DMS 273 (cell line): ENCODE data around the gene ABRACL.
"Not testable (repeated sequence)": the region's sequence is repeated elsewhere in the genome, so short reads cannot be mapped to it uniquely, and the experiment has no call there.

Experiments used
- DNase-seq: peaks from one replicate; lab custom pipeline; 2025; ENCODE audit not compliant: unreplicated experiment; lab: John Stamatoyannopoulos, UW

The ABRACL gene

GRCh38 chr6:139028658-139029469, at the start of gene ABRACL:
TSS of gene ABRACL (plus strand) at chr6:139028745. CDS start at chr6:139034161, 5,416 bp downstream.
- DNase-seq: peak; percentile 79

GRCh38 chr6:138979365-138979764, 49.2 kb upstream of the ABRACL start:
- peak; percentile 23 for DNase-seq

- no peak for DNase-seq
Observed at GRCh38 chr6:138979813-138980668, 48.5 kb upstream of the ABRACL start.

GRCh38 chr6:138981416-138981815, 47.1 kb upstream of the ABRACL start:
- no peak for DNase-seq

- peak; percentile 19 for DNase-seq
Observed at GRCh38 chr6:138986578-138986977, 42.0 kb upstream of the ABRACL start.

- peak; percentile 56 for DNase-seq
Observed at GRCh38 chr6:138987080-138987642, 41.4 kb upstream of the ABRACL start.

GRCh38 chr6:138987643-138988468, 40.7 kb upstream of the ABRACL start, which contains the start of gene REPS1:
TSS of gene REPS1 (minus strand) at chr6:138988253. CDS start at chr6:138987682, 571 bp downstream.
- peak; percentile 97 for DNase-seq

- no peak for DNase-seq
Observed at GRCh38 chr6:138988469-138988834, 40.1 kb upstream of the ABRACL start.

GRCh38 chr6:138989098-138989983, 39.2 kb upstream of the ABRACL start:
- DNase-seq: no peak

GRCh38 chr6:138991206-138991605, 37.3 kb upstream of the ABRACL start:
- DNase-seq: no peak

- peak; percentile 5 for DNase-seq
Observed at GRCh38 chr6:138992965-138993364, 35.6 kb upstream of the ABRACL start.

- not testable (repeated sequence) for DNase-seq
Observed at GRCh38 chr6:138993410-138993809, 35.1 kb upstream of the ABRACL start.

- no peak for DNase-seq
Observed at GRCh38 chr6:138996524-138996923, 32.0 kb upstream of the ABRACL start.

- no peak for DNase-seq
Observed at GRCh38 chr6:138997136-138997535, 31.4 kb upstream of the ABRACL start.

GRCh38 chr6:138999949-139000725, 28.4 kb upstream of the ABRACL start:
- no peak for DNase-seq

GRCh38 chr6:139003751-139004150, 24.8 kb upstream of the ABRACL start:
- DNase-seq: no peak

GRCh38 chr6:139006477-139006876, 22.1 kb upstream of the ABRACL start:
- no peak for DNase-seq

- DNase-seq: no peak
Observed at GRCh38 chr6:139007428-139007827, 21.1 kb upstream of the ABRACL start.

- DNase-seq: no peak
Observed at GRCh38 chr6:139008117-139008516, 20.4 kb upstream of the ABRACL start.
